GM19240 (cell line): Measurements from ENCODE around the gene OR8B12.
"Not testable (repeated sequence)": the region's sequence is repeated elsewhere in the genome, so short reads cannot be mapped to it uniquely, and the experiment has no call there.

Experiments
- DNase-seq: peaks from one replicate; pipeline ENCODE4 v3.0.0; 2011; ENCODE audit warnings: low spot score; ENCODE audit not compliant: insufficient read length

Gene OR8B12

DNA sequence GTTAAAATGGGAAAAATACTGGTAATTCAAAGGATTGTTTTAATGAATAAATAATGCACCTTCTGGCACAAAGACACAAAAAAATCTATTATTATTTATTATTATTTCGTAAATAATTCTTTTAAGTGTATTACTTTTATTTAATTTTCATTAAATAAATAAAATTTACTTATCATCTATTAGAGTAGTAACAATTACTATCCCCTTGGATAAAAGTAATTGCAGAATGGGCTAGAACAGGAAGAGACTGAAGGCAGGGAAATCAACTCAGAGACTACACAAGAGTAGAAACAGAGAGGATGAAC is 23.0 kb downstream of the OR8B12 start:
- no peak for DNase-seq

- DNase-seq = no peak
Measured at GRCh38 chr11:124519850-124520549, 23.5 kb downstream of the OR8B12 start.

- no peak for DNase-seq
Measured at GRCh38 chr11:124518989-124519451, 24.4 kb downstream of the OR8B12 start.

GRCh38 chr11:124517314-124517713 is 26.1 kb downstream of the OR8B12 start:
- DNase-seq = no peak

- not testable (repeated sequence) for DNase-seq
Measured at GRCh38 chr11:124514675-124515074, 28.8 kb downstream of the OR8B12 start.

GRCh38 chr11:124514131-124514530 is 29.3 kb downstream of the OR8B12 start:
- DNase-seq = no peak

- DNase-seq = no peak
Measured at GRCh38 chr11:124511745-124512144, 31.7 kb downstream of the OR8B12 start.

- DNase-seq = no peak
Measured at GRCh38 chr11:124510279-124510678, 33.2 kb downstream of the OR8B12 start.

- no peak for DNase-seq
Measured at GRCh38 chr11:124499711-124500110, 43.7 kb downstream of the OR8B12 start.

DNA sequence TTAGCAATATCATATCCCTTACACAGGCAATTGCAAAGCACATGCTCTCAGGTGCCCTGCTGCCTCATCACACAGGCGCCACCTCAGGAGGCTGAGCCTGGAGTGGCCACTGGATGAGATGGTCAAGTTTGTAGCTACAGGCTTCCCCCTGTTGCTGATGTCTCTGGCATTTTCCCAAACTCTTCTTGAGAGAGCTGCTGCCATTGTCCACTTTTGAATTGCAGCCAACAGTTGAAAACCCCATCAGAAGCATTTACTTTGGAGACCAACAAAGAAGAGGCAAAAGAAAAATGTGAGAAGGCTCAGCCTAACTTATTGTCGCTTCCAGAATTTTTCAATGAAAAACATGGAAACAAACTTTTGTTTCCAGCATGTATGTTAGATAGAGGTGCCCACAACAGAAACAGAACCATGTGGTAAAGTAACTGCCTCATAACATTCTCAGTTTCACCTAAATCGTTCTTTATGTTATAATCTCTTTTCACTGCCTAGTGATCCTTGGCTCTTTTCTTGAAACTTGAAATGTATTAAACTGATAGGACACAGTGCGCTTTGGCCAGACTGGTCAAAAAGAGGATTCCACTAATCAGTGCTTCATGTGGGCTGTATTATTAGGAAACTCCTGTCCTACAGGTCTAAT is 50.3 kb downstream of the OR8B12 start:
- DNase-seq = no peak
